HL-60 (cell line): ENCODE results near the gene SLC39A5.
A peak's percentile ranks its signal among the peaks of the same experiment; 100 is the strongest.

Source experiments
- GABPA ChIP-seq: IDR thresholded peaks from 2 replicates; pipeline ENCODE4 v1.6.1; 2012; ENCODE audit warnings: low read depth
- POLR2AphosphoS5 ChIP-seq: IDR thresholded peaks from 2 replicates; pipeline ENCODE4 v1.6.1; 2012; ENCODE audit warnings: low read depth
- REST ChIP-seq: IDR thresholded peaks from 2 replicates; pipeline ENCODE4 v1.6.1; 2012; ENCODE audit warnings: low read depth; ENCODE audit not compliant: insufficient replicate concordance
- SPI1 ChIP-seq: IDR thresholded peaks from 2 replicates; pipeline ENCODE4 v1.6.1; 2012; ENCODE audit warnings: low read depth, mild to moderate bottlenecking, borderline replicate concordance
- TF ChIP-seq, protein P1 (sequence below): IDR thresholded peaks from one replicate; pipeline ENCODE4 v1.5.1; 2011; ENCODE audit warnings: low read length, control low read depth, inconsistent platforms; ENCODE audit not compliant: insufficient read depth

DNA sequence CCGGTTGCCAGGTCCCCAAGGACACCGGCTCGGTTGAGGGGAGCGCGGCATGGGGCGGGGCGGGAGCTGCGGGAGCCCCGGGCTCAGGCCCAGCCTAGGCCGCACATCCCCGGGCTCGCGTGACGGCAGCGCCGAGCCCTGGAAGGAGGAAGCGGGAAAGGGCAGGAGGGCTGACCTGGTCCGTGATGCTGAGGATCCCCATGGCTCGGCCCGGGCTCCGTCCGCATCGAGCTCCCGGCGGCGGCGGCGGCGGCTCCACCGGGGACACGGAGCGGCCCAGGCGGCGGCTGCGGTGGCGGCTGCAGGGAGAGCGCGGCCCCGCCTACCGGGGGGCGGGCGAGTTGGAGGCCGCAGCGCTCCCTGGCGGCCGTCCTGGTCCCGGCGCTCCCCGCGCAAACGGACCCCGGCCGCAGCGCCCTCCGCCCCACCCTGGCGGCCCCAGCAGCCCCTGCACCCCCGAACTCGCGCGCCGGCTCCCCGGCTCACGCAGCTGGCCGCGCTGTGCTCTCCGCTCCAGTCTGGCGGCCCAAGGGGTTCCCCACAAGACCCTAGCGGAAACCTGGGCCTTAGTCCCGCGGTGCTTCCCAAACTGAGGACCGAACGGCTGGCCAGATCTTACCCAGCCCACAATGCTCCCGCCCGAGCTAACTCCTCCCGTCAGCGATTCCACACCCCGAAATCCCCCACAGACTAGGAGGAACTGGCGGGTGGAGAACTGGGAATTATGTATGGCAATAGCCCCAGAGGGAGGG lies 28.4 kb downstream of the SLC39A5 start, which contains the start of gene ANKRD52:
- TF ChIP-seq, protein P1, sequence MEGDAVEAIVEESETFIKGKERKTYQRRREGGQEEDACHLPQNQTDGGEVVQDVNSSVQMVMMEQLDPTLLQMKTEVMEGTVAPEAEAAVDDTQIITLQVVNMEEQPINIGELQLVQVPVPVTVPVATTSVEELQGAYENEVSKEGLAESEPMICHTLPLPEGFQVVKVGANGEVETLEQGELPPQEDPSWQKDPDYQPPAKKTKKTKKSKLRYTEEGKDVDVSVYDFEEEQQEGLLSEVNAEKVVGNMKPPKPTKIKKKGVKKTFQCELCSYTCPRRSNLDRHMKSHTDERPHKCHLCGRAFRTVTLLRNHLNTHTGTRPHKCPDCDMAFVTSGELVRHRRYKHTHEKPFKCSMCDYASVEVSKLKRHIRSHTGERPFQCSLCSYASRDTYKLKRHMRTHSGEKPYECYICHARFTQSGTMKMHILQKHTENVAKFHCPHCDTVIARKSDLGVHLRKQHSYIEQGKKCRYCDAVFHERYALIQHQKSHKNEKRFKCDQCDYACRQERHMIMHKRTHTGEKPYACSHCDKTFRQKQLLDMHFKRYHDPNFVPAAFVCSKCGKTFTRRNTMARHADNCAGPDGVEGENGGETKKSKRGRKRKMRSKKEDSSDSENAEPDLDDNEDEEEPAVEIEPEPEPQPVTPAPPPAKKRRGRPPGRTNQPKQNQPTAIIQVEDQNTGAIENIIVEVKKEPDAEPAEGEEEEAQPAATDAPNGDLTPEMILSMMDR: peak; percentile 16
- TF ChIP-seq REST (no peak), POLR2AphosphoS5 (peak; percentile 35; the same call in 1 of the 2 replicates), GABPA (no peak), SPI1 (no peak)
